SK-N-SH treated with all-trans-retinoic acid at 6 μM for 48 hours (cell line): Measurements from ENCODE around the gene URI1.

Source experiments
- OSR1 ChIP-seq: fragments of 250-450 bp; sonication (Bioruptor Pico); IDR thresholded peaks from 2 replicates; pipeline ENCODE4 v1.8.0; 2022; ENCODE audit warnings: moderate library complexity, mild to moderate bottlenecking, inconsistent platforms
- PATZ1 ChIP-seq: fragments of 250-450 bp; sonication (Bioruptor Pico); IDR thresholded peaks from 2 replicates; pipeline ENCODE4 v1.8.0; 2020; ENCODE audit warnings: mild to moderate bottlenecking, moderate library complexity, borderline replicate concordance
- POU6F1 ChIP-seq: fragments of 250-450 bp; sonication (Bioruptor Pico); IDR thresholded peaks from 2 replicates; pipeline ENCODE4 v1.8.0; 2021; ENCODE audit warnings: low read depth, mild to moderate bottlenecking, moderate library complexity, borderline replicate concordance
- RARB ChIP-seq: fragments of 250-450 bp; sonication (Bioruptor Pico); IDR thresholded peaks from 2 replicates; pipeline ENCODE4 v1.8.0; 2021; ENCODE audit warnings: mild to moderate bottlenecking, moderate library complexity
- ZNF70 ChIP-seq: fragments of 450-650 bp; formaldehyde crosslinking; IDR thresholded peaks from 2 replicates; pipeline ENCODE4 v1.5.0; 2020; ENCODE audit warnings: mild to moderate bottlenecking, moderate library complexity
- TF ChIP-seq, protein P1 (sequence below): fragments of 250-450 bp; sonication (Bioruptor Pico); IDR thresholded peaks from 2 replicates; pipeline ENCODE4 v1.5.0; 2020; ENCODE audit warnings: mild to moderate bottlenecking, moderate library complexity

- TF ChIP-seq POU6F1 (CRISPR knock-in tag) (no peak), OSR1 (CRISPR knock-in tag) (no peak), RARB (CRISPR knock-in tag) (no peak), ZNF70 (CRISPR knock-in tag) (no peak), PATZ1 (CRISPR knock-in tag) (no peak)
- TF ChIP-seq, protein P1, sequence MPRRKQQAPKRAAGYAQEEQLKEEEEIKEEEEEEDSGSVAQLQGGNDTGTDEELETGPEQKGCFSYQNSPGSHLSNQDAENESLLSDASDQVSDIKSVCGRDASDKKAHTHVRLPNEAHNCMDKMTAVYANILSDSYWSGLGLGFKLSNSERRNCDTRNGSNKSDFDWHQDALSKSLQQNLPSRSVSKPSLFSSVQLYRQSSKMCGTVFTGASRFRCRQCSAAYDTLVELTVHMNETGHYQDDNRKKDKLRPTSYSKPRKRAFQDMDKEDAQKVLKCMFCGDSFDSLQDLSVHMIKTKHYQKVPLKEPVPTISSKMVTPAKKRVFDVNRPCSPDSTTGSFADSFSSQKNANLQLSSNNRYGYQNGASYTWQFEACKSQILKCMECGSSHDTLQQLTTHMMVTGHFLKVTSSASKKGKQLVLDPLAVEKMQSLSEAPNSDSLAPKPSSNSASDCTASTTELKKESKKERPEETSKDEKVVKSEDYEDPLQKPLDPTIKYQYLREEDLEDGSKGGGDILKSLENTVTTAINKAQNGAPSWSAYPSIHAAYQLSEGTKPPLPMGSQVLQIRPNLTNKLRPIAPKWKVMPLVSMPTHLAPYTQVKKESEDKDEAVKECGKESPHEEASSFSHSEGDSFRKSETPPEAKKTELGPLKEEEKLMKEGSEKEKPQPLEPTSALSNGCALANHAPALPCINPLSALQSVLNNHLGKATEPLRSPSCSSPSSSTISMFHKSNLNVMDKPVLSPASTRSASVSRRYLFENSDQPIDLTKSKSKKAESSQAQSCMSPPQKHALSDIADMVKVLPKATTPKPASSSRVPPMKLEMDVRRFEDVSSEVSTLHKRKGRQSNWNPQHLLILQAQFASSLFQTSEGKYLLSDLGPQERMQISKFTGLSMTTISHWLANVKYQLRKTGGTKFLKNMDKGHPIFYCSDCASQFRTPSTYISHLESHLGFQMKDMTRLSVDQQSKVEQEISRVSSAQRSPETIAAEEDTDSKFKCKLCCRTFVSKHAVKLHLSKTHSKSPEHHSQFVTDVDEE: no peak
Observed at GRCh38 chr19:30022659-30023058, 80.6 kb downstream of the URI1 start.
